HG03442 (cell line): ENCODE results near the gene MRTFA.
"Not testable (repeated sequence)": the region's sequence is repeated elsewhere in the genome, so short reads cannot be mapped to it uniquely, and the experiment has no call there.

Experiments used
- ATAC-seq: cut with Tn5 transposase; IDR thresholded peaks from one replicate; pipeline ENCODE4 v1.9.1; 2021; ENCODE audit warnings: mild to moderate bottlenecking, moderate library complexity; ENCODE audit not compliant: unreplicated experiment

MRTFA gene

DNA sequence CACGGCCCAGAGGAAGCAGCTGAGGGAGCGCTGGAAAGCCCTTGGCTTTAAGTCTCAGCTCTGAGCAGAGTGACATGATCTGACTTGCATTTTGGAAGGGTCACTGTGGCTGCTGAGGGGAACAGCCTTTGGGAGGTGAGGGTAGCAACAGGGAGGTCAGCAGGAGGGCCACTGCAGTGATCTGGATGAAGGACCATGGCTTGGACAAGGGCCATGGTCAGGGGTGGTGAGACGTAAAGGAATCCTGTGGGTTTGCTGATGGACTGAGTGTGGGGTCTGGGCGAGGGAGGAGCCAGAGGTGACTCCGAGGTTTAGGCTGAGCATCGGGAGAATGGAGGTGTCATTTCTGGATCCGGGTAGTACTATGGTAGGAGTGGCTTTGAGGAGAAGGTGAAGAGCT lies 232.9 kb downstream of the MRTFA start:
- ATAC-seq, result no peak

DNA sequence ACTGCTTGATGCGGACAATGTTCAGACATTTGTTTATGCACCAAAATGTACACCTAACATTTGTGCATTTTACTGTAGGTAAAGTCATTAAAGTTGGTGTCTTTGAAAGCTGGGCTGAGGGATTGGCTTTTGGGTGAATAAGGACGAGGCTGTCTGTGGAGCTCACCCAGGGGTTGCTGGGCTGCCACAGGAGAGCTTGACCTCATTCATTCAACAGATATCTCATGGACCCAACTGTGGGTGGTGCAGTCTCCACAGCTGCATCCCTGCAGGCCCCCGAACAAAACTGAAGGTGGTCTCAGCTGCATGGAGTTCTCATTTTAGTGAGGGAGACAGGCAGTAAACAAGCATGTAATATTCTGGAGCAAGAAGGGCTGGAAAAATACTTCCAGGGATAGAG lies 233.4 kb downstream of the MRTFA start:
- ATAC-seq, result no peak

DNA sequence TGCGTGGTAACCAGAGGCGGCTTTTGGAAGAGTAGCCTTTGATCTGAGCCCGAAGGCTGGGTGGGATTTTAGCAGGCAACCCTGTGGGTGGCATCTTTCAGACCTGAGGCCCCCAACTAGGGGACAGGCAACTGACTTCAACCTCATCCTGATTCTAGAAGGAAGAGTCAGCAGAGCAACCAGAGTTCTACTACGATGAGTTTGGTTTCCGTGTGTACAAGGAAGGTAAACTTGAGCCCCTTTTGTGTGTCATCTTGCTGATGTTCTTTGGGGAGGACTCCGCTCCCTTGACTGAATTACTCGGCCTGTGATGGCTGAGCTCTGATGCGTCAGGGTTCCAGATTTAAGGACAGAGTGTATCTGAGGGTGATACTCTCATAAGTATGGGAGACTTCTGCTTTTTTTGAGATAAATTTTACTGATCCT lies 234.5 kb downstream of the MRTFA start:
- ATAC-seq, result no peak

DNA sequence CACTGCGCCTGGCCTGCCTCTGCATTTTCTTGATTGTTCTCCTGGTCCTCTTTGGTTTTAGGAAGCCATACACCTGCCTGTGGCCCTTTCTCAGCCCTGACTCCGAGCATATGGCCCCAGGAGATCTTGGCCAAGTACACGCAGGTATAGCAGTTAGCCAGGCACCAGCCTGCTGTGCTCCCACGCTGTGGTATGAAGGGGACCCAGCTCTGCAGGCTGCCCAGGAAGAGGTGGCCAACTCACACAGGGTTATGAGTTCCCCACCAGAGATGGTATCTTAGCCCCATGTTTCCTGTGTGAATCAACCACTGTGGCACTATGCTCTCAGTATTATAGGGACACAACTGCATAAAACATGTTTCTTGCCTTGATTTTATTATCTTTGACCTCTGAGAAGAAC lies 235.0 kb downstream of the MRTFA start:
- ATAC-seq, result no peak

DNA sequence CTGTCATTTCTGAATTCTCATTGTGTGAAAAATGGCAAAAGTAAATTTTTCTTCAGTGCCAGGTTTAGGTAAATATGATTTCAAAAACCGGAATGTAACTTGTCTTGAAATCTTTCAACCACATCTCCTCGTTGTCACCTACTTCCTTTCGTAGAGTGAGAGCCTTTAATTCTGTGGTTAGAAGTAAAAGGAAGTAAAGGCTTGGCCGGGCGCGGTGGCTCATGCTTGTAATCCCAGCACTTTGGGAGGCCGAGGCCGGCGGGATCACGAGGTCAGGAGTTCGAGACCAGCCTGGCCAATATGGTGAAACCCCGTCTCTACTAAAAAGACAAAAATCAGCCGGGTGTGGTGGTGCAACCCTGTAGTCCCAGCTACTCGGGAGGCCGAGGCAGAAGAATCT lies 236.4 kb downstream of the MRTFA start:
- no peak for ATAC-seq

DNA sequence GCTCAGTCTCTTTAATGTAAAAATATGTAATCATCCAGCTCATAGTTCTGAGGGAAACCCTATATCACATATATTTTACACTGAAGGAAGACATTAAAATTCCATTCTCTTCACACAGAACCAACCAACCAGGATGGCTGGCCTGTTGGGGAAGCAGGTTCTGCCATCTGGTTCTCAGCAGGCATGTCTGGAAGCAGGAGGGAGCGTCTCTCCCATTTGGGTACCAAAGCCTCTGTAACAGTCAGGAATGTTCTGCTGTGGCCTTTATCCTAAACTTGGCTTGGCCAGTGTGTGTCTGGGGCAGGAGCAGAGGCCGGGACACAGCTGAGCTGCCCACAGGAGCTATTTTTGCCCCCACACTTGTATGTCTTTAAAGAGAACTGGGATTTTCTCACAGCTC lies 236.9 kb downstream of the MRTFA start:
- ATAC-seq, result no peak

DNA sequence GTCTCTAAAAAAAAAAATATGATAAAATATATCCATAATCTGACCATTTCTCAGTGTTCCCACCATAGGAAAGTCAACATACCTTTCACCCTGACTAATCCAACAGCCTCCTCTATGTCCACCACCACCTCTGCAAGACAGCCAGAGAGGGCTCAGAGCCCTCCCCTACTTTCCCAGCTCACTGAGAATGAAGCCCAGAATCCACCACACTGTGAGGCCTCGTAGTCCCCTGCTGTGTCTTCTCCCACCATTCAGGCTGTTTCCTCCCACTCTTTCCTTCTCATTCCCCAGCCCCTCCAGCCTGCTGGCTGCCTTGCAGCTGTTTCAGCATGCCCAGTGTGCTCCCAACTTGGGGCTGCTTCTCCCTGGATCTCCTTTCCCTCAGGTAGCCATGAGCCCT lies 239.1 kb downstream of the MRTFA start:
- ATAC-seq, result no peak

DNA sequence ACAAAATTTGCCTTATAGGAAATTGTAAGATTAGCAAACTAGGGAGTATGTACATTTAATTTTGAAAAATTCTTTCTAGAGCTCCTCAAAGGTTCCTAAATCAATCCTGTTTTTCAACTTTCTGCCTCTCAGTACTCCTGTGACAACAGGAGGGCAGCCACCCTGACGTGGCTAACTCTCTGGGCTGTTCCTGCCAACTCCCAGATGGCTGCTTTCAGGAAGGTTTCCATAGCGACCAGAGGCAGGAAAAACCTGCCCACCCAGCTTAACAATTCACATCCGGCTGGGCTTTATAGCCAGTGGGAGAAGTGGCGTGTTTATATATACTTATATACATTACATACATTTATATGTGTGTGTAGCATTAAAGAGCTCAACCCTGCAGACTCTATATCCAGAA lies 239.6 kb downstream of the MRTFA start:
- ATAC-seq, result no peak

DNA sequence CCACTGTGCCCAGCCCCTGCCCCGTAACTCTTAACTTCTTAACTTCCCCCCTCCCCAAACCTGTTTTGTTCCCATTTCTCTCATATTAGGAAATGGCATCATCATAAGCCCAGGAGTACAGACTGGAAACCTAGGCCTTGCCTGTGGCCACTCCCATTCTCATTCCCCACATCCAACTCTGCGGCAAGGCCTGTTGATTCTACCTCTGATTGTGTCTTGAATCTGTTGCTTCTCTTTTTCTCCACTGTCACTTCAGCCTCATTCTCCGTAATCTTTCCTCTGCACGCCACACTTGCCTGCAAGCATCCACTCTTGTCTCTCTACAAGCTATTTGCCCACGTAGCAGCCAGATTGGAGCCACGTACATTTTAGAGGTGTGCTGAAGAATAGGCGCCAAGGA lies 240.9 kb downstream of the MRTFA start:
- ATAC-seq, result no peak

DNA sequence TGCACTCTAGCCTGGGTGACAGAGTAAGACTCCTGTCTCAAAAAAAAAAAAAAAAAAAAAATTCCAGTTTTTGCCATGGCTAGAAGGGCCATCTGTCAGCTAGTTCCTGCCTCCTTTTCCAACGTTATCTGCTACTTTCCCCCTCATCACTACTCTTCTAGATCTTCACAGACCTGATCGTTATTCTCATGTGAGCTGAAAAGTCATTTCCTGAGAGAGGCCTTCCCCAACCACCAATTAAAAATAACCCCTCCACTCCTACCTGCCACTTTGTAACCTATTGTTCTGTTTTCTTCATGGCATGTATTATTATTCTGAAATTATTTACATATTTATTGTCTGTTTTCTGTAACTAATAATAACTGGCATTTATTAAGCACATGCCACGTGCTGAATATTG lies 241.9 kb downstream of the MRTFA start:
- ATAC-seq, result no peak

DNA sequence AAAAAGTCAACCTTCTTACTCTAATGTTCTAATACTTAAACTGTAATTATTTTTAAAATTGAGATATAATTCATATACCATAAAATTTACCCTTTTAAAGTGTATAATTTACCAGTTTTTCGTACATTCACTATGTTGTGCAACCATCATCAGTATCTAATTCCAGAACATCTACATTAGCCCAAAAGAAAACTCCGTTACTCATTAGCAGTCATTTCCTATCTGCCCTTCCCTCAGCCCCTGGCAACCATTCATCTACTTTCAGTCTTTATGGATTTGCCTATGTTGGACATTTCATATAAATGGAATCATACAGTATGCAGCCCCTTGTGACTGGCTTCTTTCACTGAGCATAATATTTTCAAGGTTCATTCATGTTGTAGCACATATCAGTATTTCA lies 243.9 kb downstream of the MRTFA start:
- no peak for ATAC-seq

DNA sequence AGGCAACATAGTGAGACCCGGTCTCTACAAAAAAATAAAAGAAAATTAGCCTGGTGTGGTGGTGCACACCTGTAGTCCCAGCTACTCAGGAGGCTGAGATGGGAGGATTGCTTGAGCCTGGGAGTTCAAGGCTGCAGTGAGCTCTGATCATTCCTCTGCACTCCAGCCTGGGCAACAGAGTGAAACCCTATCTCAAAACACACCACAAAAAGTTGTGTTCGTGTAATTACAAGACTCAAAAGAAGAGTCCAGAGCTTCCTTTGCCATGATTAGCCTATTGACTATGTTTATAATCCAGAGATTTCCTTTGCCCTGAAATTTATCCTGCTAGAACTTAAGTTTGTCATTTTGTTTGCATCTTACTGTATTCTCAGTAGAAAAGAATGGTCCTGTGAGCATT lies 245.1 kb downstream of the MRTFA start:
- ATAC-seq, result no peak

DNA sequence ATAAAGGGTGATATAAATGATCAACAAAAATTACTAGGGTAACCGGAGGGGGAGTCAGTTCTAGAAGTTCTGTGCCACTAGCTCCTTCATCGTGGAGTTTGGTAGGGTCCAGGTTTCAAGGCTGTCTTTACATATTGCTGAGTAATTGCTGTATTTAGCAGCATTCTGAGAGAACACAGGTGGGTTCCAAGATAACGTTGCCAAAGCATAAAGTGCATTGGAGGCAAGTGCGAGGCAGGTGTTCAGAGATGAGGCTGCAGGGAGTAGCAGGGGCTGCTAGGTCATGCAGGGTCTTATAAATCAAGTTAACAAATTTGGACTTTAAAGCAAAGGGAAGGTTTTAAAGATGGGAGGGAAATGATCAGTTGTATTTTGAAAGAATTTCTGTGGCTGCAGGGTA lies 248.3 kb downstream of the MRTFA start:
- ATAC-seq, result no peak

DNA sequence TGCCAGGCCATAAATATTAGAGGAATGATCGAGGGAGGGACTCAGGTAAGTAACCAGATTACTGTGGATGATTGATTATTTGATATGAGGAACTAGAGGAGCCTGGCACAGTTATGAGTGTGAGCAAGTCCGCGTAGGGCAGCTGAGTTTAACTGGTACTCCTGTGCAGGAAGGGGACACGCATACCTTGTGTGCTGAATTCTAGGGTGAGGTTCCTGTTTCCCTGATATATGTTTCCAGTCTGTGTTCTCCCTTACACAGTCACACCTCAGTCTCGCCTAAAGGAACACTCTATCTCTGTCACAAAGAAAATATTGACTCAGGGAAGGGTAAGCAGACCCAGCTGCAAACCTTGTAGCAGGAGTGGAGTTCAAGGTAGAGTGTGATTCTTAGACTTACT lies 248.8 kb downstream of the MRTFA start:
- ATAC-seq, result no peak

DNA sequence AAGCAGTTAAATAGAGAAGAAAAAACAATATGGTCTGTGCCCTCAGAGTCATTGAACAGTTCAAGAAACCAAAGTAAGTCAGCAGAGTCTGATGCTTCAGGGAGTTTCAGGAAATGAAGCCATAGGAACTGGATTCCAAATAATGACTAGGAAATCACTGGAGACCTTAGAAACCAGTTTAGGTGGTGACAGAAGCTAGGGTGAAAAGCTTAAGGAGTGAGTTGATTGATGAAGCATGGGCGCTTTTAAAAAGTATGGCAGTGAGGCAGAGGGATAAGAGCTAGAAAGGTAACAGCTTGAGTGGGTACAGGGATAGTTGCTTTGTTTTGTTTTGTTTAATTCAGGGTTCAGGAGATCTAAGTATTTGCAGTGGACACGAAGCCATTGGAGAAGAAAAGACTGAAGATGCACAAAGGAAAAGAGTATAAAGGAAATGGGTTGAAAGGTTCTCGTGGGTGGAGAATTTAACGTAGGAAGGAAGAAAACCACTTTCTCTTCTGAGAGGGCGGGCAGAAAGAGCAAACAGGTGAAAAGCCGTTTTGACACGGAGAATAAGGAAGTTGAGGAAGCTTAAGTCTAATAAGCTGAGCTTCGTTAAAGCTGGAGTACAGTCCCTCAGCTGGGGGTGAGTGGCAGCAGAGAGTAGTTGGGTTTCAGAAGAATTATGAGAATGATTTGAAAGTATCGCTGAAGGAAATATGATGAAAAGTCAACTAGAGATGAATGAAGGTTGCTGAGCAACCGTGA lies 251.3 kb downstream of the MRTFA start:
- no peak for ATAC-seq

DNA sequence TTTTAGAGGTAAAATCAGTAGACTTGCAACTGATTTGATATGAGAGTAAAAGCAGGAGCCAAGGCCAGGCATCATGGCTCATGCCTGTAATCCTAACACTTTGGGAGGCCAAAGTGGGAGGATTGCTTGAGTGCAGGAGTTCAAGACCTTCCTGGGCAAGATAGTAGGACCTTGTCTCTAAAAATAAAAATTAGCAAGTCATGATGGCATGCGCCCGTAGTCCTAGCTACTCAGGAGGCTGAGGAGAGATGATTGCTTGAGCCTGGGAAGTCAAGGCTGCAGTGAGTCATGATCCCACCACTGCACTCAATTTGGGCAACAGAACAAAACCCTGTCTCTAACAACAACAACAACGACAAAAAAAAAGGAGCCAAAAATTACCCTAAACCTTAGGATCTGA lies 252.6 kb downstream of the MRTFA start:
- ATAC-seq, result no peak

DNA sequence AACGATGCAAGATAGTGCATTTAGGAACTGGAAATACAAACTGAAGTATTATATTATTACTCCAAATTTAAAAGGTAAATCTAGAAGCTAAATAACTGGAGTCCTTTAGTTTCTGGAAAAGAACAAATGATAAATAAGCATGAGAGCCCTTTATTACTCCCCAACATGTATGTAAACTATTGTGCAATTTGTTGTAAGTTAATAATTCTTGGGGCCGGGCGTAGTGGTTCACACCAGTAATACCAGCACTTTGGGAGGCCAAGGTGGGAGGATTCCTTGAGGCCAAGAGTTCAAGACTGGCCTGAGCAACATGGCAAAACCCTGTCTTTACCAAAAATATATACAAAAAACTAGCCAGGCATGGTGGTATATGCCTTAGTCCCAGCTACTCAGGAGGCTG lies 255.1 kb downstream of the MRTFA start:
- no peak for ATAC-seq

DNA sequence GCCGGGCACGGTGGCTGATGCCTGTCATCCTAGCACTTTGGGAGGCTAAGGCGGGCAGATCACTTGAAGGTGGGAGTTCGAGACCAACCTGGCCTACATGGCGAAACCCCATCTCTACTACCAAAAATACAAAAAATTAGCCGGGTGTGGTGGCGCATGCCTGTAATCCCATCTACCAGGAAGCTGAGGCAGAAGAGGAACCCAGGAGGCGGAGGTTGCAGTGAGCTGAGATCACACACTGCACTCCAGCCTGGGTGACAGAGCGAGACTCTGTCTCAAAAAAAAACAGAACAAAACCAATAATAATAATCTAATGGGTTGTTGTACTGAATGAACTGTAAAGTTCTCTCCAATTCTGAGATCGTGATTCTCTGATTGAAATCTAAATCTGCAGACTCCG lies 258.1 kb downstream of the MRTFA start:
- not testable (repeated sequence) for ATAC-seq

DNA sequence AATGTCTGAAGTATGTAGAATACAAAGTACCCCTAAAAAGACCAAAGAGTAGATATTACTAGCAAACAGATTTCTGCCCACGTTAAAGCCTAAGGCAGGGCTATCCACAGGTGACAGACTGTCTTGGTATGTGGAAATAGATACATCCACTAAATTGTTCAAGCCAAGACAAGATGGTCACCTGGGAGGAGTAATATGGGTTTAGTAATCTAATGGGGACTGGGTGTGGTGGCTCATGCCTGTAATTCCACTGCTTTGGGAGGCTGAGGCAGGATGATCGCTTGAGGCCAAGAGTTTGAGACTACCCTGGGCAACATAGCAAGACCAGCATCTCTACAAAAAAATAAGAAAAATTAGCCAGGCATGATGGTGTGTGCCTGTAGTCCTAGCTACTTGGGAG lies 258.6 kb downstream of the MRTFA start:
- ATAC-seq, result no peak

DNA sequence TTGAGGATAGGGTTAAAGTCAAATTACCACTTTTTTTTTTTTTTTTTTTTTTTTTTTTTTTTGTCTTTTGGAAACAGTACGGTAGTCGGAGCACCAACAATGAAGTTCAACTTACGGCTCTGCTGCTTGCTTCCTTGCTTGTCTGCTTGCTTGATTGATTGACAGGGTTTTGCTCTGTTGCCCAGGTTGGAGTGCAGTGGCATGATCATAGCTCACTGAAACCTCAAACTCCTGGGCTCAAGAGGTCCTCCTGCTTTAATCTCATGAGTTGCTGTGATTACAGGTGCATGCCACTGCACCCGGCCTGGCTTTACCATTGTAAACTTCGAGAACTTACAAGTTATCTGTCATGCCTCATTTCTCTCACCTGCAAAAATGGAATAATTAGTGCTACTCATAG lies 260.4 kb downstream of the MRTFA start:
- ATAC-seq, result no peak

DNA sequence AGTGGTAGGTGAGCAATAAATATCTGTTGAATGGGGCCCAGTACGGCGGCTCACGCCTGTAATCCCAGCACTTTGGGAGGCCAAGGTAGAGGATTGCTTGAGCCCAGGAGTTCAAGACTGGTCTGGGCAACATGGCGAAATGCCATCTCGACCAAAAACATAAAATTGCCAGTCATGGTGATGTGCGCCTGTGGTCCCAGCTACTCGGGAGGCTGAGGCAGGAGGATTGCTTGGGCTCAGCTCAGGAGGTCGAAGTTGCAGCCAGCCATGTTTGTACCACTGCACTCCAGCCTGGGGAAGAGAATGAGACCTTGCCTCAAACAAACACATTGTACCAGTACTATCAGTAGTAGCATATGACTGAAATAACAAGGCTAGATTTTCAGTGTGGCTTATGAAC lies 262.0 kb downstream of the MRTFA start:
- no peak for ATAC-seq

DNA sequence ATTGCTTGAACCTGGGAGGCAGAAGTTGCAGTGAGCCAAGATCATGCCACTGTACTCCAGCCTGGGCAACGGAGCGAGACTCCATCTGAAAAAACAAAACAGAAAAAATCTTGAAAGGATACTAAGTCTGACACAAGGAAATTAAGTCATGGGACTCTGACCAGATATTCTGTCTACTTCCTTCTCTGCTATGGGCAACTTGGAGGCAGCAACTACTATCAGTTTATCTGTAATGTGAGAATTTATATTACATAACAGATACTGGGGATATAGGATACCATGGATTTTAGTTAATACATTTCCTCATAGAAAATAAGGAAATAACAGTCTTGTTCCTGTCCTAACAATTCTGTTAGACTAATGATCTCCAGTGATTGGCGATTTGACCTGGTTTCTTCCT lies 267.7 kb downstream of the MRTFA start:
- ATAC-seq, result no peak

DNA sequence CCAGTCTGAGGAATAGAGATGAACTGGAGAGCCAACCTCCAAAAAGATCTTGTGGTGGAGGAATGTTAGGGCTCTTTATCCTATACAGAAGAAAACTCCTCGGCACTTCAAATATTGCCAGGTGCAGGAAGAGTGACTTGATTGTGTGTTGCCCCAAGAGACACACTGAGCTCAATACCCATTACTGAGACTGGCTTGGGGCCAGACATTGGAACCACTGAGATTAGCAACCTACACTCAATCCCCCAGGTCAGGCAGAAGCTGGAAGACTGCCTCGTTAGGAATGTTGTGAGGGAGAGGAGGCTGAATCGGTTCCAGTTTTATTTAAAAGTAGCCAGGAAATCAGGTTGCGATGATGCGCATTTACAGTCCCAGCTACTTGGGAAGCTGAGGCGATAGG lies 268.5 kb downstream of the MRTFA start:
- no peak for ATAC-seq
